Uterus (tissue), 4 donors: ENCODE data around the gene ANKRD63. TPM values are rescaled to one million over a fixed set of nuclear protein-coding genes. Genes with fewer than 3 reads are reported as not detected.

Source experiments
- DNase-seq, 2 donors: peaks; one replicate each; pipeline ENCODE4 v3.0.0-alpha.2; 2019 to 2020
- H3K27ac ChIP-seq, 2 donors: fragments of 200-600 bp; sonication (generic); 1 replicate in 1 of 2; 2 replicates in 1 of 2; pipeline ENCODE4 v1.5.1; 2016 to 2018
- H3K27me3 ChIP-seq, 2 donors: fragments of 200-600 bp; sonication (generic); one replicate each; pipeline ENCODE4 v1.5.1; 2018 to 2019; ENCODE audit warnings: control low read depth in 1 of 2
- H3K36me3 ChIP-seq, 2 donors: fragments of 200-600 bp; sonication (generic); one replicate each; pipeline ENCODE4 v1.5.1; 2019; ENCODE audit warnings: control low read depth in 1 of 2
- H3K4me1 ChIP-seq, 2 donors: fragments of 200-600 bp; sonication (generic); one replicate each; pipeline ENCODE4 v1.5.1; 2018 to 2019; ENCODE audit warnings: control low read depth in 1 of 2
- H3K4me3 ChIP-seq, 2 donors: fragments of 200-600 bp; sonication (generic); 1 replicate in 1 of 2; 2 replicates in 1 of 2; pipeline ENCODE4 v1.5.1; 2018 to 2019; ENCODE audit warnings: mild to moderate bottlenecking in 1 of 2
- H3K9me3 ChIP-seq, 2 donors: fragments of 200-600 bp; sonication (generic); one replicate each; pipeline ENCODE4 v1.5.1; 2019; ENCODE audit warnings: control low read depth in 1 of 2
- POLR2A ChIP-seq, 2 donors: fragments of 450-650 bp; IDR thresholded peaks; one replicate each; pipeline ENCODE4 v1.6.1; 2016; ENCODE audit warnings: antibody characterized with exemption in 2 of 2, mild to moderate bottlenecking in 1 of 2, moderate library complexity in 1 of 2
- intact Hi-C: fragments of 100-400 bp; cut with DNase I; formaldehyde crosslinking; loops from one replicate; pipeline ENCODE4 v1.15.1; 2023; ENCODE audit warnings: low total_unique reads
- total RNA-seq, 4 donors: library from RNA; depleted of rRNA in 3 of 4; stranded (reverse); fragments of >200 nt in 3 of 4; gene quantifications; one replicate each; pipeline versions ENCODE4 v1.1.0 to v1.2.4, GENCODE V29; 2014 to 2023
- TF ChIP-seq, protein P1 (sequence below), 4 experiments: fragments of 200-600 bp in 2 of 4; fragments of 450-650 bp in 2 of 4; sonication (generic) in 2 of 4; IDR thresholded peaks; one replicate each; pipeline ENCODE4 v1.5.1; 2016 to 2019; ENCODE audit warnings: antibody characterized with exemption in 4 of 4, mild to moderate bottlenecking in 2 of 4, moderate library complexity in 1 of 4
- donor health status: DM: yes; HTN: yes; CAD: no.

ANKRD63 gene
- total RNA-seq, 4 donors from 2014 or later: 0.28 to 0.52 TPM; not detected in 2

DNA sequence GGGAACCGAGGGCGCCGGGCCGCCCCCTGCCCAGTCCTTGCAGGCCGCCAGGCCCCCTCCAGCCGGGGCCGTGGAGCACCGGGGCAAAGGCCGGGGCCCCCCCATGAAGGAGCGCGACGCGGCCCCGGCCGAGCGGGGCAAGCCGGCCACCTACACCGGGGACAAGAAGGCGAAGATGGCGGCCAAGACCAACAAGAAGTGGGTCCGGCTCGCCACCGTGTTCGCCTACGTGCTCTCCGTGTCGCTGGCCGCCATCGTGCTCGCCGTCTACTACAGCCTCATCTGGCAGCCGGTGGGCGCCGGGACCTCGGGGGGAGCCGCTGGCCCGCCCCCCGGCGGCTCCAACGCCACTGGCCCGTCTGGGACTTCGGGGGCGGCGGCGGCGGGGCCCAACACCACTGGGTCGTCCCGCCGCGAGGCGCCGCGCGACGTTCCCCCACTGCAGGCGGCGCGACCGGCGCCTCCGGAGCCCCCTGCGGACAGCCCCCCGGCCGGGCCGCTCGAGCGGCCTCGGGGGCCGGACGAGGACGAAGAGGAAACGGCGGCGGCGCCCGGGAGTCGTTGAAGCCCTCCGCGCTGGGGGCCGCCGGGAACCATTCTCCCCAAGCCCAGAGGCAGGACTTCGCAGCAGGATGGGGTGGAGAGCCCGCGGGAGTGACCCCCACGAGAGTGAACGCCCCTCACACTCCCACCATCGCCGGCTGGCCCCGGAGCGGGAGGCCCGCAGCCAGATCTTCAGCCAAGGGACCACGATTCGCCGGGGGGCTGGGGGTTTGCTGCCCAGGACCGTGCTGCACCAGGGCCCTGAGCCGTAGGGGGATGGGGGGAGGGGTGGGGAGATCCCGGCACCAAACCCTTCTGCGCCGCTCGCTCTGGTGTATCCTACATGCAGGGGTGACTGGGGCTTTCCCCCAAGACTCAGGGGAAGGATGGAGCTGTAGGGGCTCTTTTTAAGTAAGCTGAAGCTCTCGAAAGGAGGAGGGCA is 41.4 kb upstream of the ANKRD63 start:
- DNase-seq: no peak
- Histone ChIP-seq H3K27ac (peak overlapping the region; percentile 70 to 82), H3K9me3 (no peaks in the 10 kb centered on the region), H3K4me1 (no peaks in the 10 kb centered on the region), H3K4me3 (peak overlapping the region; percentile 42 to 59), H3K27me3 (no peaks in the 10 kb centered on the region), H3K36me3 (no peaks in the 10 kb centered on the region)
- intact Hi-C loops: no loop called here
- TF ChIP-seq, protein P1, sequence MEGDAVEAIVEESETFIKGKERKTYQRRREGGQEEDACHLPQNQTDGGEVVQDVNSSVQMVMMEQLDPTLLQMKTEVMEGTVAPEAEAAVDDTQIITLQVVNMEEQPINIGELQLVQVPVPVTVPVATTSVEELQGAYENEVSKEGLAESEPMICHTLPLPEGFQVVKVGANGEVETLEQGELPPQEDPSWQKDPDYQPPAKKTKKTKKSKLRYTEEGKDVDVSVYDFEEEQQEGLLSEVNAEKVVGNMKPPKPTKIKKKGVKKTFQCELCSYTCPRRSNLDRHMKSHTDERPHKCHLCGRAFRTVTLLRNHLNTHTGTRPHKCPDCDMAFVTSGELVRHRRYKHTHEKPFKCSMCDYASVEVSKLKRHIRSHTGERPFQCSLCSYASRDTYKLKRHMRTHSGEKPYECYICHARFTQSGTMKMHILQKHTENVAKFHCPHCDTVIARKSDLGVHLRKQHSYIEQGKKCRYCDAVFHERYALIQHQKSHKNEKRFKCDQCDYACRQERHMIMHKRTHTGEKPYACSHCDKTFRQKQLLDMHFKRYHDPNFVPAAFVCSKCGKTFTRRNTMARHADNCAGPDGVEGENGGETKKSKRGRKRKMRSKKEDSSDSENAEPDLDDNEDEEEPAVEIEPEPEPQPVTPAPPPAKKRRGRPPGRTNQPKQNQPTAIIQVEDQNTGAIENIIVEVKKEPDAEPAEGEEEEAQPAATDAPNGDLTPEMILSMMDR (IDR thresholded peaks at IDR 0.05): no peak
- no peak for TF ChIP-seq POLR2A (IDR thresholded peaks at IDR 0.05)

DNA sequence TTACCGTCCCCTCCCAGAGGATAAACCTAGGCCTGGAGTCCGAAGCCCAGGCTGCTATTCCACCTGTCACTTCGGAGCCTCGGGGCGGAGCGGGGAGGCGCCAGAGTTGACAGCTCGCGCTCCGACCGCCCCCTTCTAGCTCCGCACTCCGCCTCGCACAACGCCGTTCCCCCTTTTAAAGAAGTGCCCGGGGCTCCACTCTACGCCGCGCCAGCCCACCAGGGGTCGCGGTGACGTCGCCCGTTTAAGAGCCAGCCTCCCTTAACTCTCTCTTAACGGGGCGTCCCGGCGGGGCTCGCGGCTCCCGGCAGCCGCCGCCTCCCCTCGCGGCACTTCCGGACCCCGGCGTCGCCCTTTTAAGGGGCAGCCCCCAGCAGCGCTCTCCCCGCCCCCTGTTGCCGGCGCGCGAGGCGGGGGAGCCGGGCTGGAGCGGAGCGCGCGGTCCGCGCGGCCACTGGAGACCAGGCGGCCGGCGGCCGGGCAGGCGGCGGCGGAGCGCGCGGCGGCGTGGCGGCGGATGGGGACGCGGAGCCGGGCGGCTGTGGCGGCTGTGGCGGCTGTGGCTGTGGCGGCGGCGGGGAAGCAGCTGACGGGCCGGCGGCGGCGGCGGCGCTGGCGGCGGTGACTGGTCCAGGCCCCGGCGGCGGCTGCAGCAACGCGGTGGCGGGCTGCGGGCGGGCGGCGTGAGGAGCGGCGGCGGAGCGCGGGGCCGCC is 40.5 kb upstream of the ANKRD63 start, which contains the start of gene INAFM2:
INAFM2 (plus strand) TSS at position 454 of the 714 bp plus-strand sequence. CDS start 364 bp downstream, outside the sequence.
- Histone ChIP-seq H3K36me3 (no peaks in the 10 kb centered on the region), H3K27me3 (no peaks in the 10 kb centered on the region), H3K27ac (peak within 1 kb of the TSS; percentile 70 to 82), H3K9me3 (no peaks in the 10 kb centered on the region), H3K4me3 (peak within 1 kb of the TSS; percentile 42 to 59), H3K4me1 (no peaks in the 10 kb centered on the region)
- TF ChIP-seq POLR2A (IDR thresholded peaks at IDR 0.05): peak in 1 of 2 donors; percentile 46
- TF ChIP-seq, protein P1 (IDR thresholded peaks at IDR 0.05): peak; percentile 44 to 87 (median 74)
- peak; percentile 84 to 92 for DNase-seq
- intact Hi-C loops: no loop called here

DNA sequence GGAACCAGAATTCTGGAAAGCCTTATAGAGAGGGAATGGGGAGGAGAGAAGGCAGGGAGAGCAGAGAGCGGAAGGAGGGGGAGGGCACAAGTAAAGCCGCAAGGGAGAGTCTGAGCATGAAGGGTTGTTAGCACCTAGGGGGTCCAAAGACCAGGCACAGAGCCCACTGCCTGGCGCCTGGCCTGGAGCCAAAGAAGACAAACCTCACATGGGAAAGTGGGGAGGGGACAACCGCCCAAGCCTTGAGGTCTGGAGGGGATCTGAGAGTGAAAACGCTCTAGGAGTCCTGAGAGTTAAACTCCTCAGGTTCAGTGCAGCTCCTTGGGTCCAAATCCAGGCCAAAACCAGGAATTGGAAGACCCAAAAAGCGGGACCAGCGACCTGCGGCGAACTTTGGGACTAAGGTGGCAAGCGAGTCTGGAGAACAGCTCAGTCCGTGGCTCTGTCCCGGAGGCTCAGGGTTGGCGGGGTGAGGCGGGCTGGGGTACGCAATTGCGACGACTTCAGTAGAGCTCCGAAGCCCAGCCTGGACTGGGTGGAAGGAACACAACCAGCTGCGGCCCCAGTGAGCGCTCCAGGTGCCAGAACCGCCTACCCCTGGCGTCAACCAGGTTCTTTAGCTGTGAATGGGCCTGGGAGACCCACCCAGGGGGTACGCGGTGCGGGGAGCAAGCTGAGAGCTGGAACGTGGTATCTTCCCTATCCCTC is 39.8 kb upstream of the ANKRD63 start:
- Histone ChIP-seq H3K27ac (peak overlapping the region; percentile 70 to 76), H3K4me3 (peak overlapping the region; percentile 17 to 35), H3K36me3 (no peaks in the 10 kb centered on the region), H3K9me3 (no peaks in the 10 kb centered on the region), H3K4me1 (no peaks in the 10 kb centered on the region), H3K27me3 (no peaks in the 10 kb centered on the region)
- DNase-seq: no peak
- TF ChIP-seq, protein P1 (IDR thresholded peaks at IDR 0.05): no peak
- intact Hi-C loops: no loop called here

DNA sequence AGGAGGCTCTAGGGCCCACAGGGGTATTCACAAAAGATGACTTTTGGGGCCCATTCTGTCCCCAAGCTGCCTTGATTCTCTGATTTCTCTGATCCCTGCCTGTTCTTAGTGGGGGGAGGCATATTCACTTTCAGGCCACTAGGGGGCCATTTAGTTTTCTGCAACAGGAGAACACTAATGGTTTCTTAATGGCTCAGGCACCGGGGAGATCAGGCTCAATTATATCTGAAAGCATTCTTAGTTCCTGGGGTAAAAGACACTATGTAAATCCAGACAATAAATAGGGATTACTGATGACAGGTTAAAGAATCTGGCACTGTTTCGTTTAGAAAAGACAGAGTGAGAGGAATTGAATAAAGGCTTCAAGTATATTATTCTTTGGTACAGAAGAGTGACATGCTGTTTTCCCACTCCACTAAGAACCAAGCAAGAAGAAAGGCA is 38.1 kb upstream of the ANKRD63 start:
- no peaks in the 10 kb centered on the region for H3K36me3 ChIP-seq
- no peaks in the 10 kb centered on the region for H3K27me3 ChIP-seq
- TF ChIP-seq, protein P1 (IDR thresholded peaks at IDR 0.05): peak; percentile 83 to 90 (median 83)
- no peak for TF ChIP-seq POLR2A (IDR thresholded peaks at IDR 0.05)
- H3K9me3 ChIP-seq: no peaks in the 10 kb centered on the region
- H3K4me3 ChIP-seq: no peak overlapping the region
- DNase-seq: peak in 1 of 2 donors; percentile 70
- intact Hi-C loops: no loop called here
- H3K4me1 ChIP-seq: no peaks in the 10 kb centered on the region
- no peak overlapping the region for H3K27ac ChIP-seq
